GM21576 (cell line): ENCODE results near the gene SHC3.

ENCODE experiments used
- ATAC-seq: cut with Tn5 transposase; IDR thresholded peaks from one replicate; pipeline ENCODE4 v1.9.1; 2021; ENCODE audit warnings: mild to moderate bottlenecking, moderate library complexity; ENCODE audit not compliant: unreplicated experiment

SHC3 gene

GRCh38 chr9:89161221-89161620 lies 17.4 kb downstream of the SHC3 start:
- ATAC-seq, result no peak

DNA sequence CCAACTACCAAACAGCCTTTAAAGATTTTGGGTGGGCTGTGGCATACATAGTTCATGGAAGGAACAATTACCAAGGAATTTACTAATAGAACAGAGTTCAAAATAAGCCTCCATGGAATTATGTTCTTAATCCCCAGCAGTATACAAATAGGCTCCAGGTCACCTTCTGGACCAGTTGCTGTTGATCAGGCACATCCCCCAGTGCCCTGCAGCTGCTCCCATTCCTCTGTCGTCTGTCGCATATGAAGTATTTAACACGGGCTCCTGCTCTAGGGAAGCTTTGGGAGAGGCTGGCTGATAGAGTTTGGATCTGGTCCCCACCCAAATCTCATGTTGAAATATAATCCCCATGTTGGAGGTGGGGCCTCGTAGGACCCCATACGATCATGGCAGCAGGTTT lies 17.8 kb downstream of the SHC3 start:
- ATAC-seq, result no peak

DNA sequence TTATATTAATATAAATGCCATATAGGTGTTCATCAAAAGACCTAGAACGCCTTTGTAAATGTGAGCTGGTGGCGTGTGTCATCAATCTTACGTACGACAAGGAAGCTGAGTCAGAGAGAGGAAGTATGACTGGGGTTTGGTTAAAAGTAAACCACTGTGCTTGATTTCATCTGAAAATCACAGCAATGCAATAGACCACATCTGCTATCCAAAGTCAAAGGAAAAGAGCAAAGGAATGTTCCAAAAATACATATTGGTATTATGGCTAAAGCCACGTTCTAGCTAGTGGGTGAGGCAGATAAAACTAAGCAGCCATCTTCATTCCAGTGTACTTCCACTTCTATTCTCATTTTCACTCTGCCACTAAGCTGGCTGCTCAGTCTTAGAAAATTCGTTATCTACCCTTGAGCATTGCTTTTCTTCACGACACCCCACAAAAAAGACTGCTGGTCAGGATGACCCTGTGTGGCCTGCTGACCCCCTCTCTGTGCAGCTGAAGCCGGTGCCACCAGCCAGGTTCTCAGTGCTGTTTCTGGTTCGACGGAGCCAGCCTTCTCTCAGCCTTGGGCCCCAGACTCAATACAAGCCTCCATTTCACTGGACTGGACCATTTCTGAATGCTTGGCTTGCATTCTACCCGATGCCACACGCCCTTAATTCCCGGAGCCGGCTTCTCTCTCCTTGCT lies 23.8 kb downstream of the SHC3 start:
- ATAC-seq, result no peak

GRCh38 chr9:89154218-89154617 lies 24.4 kb downstream of the SHC3 start:
- no peak for ATAC-seq

GRCh38 chr9:89153232-89154017 lies 25.2 kb downstream of the SHC3 start:
- ATAC-seq, result no peak

DNA sequence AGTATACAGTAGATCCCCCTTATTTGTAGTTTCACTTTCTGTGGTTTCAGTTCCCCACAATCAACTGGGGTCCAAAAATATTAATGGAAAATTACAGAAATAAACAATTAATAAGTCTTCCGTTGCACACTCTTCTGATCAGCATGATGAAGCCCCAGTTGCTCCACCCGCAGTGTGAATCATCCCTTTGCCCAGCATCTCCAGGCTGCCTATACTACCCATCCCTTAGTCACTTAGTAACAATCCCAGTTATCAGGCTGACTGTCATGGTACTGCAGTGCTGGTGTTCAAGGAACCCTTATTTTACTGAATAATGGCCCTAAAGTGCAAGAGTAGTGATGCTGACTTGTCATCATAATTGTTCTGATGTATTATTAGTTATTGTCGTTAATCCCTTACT lies 28.9 kb downstream of the SHC3 start:
- ATAC-seq, result no peak

DNA sequence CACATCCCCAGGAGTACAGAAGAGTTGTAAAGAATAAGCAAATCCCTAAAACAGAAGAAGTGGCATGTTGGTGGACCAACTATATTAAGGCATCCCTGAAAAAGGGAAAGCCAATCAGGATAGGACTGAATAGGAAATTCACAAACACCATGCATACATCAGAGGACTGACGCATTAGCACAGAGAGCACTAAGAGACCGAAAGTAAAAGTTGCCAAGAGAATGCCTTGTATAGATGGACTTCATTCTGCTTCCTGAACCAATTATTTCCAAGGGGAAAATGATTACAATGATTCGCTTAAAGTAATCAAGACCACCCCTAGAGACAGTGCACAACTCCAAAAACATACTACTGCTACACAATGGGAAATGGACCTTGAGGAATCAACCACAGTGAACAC lies 33.5 kb downstream of the SHC3 start:
- ATAC-seq, result no peak

- no peak for ATAC-seq
Observed at GRCh38 chr9:89144238-89144637, 34.4 kb downstream of the SHC3 start.

DNA sequence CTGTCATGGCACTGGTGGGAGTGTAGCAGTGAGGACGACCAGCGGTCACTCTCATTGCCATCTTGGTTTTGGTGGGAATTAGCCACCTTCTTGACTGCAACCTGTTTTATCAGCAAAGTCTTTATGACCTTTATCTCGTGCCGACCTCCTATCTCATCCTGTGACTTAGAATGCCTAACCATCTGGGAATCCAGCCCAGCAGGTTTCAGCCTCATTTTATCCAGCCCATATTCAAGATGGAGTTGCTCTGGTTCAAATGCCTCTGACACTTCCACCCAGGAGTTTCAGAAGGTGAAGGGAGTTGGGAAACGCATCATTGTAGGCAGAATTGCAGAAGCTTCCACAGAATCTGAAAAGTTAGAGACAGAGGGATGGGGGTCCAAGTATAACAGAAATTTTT lies 35.4 kb downstream of the SHC3 start:
- ATAC-seq, result no peak

DNA sequence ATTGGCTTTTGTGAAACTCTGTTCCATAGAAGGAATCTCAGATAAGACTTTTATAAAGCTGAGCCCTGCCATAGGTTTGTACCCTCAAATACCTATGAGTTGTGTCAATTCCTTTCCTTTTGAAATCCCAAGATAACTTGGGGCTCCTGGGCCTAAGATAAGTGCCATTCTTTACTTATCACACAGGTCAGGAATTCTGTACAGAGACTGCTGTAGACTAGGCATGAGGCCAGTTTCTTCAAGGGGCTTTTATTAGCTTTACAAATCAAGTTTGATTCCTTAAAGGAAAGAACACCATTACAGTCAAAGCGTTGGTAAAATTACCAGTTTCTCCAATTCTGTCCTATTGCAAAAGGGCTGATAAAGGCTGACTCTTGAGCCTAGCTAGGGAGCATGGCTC lies 39.2 kb downstream of the SHC3 start:
- no peak for ATAC-seq

DNA sequence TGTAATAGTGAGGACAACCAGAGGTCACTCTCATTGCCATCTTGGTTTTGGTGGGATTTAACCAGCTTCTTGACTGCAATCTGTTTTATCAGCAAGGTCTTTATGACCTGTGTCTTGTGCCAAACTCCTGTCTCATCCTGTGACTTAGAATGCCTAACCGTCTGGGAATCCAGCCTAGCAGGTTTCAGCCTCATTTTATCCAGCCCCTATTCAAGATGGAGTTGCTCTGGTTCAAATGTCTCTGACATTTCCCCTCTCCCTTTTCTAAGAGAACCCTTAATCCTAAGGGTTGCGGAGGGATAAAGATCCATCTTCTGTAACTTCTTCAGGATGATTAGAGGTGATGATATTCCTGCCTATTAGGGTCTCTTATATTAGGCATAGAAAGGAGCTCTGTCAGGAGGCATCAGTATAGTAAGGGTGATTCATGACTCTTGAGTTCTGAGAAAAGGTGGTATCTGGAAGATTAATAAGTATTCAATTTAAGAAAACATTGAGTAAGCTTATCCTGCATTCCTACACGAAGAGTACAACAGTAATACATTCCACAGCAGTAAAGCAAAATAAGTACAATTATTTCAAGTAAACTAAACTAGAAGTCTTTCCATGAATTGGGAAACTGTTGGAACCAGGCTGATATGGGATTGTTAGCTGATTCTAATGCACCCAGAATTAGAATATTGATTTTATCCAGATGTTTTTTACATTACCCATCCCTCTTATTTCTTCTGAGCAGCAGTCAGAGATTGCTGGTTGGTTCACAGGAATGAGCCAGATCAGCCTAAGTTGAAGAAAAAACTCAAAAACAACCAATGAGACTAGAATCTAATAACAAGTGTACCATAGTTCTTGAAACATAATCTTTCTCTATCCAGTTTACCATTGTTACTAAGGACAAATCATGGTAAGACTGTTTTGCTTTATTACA lies 39.9 kb downstream of the SHC3 start:
- ATAC-seq, result no peak

DNA sequence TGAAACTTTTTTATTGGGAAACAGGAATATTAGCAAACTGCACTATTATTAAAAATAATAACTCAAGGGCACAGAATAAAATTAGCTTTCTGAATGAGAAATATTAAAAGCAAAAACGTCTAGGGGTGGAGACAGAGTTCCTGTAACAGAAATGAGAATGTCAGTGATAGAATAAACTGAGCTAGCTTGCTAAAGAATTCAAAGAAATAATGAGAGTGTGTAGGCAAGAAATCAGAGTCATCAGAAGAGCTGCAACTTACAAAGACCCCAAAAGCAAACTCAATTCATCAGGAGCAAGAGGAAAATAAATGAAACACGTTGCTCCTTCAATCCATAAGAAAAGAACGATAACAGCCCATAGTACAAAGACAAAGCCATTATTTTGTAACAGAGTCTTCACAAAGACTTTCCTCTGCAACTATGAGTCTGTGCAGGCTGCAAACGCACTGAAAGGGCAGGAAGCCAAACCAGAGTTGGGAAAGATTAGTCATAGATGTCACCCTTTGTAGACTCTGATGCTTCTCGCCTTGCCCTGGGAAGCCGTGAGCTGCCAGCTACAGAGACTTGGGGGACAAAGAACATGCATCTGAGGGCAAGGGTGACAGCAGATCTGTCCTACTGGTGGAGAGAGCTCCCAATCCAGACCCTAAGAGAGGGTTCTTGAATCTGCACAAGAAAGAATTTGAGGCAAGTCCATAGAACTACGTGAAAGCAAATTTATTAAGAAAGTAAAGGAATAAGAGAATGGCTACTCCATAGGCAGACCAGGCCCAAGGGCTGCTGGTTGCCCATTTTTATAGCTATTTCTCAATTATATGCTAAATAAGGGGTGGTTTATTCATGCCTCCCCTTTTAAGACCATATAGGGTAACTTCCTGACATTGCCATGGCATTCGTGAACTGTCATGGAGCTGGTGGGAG lies 40.8 kb downstream of the SHC3 start:
- ATAC-seq, result no peak

GRCh38 chr9:89135591-89136166 lies 42.9 kb downstream of the SHC3 start:
- no peak for ATAC-seq

DNA sequence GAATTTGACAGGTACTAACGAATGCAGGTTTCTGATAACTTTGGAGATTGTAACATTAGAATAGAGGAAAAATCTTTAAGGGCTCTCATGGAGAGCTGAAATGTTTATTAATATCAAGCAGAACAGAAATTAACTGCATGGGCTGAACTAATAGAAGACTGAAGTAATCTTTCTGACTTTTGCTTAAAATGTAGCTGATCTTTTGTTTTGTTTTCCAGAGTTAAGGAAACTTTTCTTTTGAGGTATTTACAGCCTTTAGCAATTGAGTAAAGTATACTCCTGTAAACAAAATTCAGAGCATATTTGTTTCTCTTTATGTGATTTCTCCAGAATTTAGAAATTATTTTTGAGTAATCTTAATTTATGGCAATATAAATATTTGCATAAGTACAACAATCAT lies 43.9 kb downstream of the SHC3 start:
- ATAC-seq, result no peak

DNA sequence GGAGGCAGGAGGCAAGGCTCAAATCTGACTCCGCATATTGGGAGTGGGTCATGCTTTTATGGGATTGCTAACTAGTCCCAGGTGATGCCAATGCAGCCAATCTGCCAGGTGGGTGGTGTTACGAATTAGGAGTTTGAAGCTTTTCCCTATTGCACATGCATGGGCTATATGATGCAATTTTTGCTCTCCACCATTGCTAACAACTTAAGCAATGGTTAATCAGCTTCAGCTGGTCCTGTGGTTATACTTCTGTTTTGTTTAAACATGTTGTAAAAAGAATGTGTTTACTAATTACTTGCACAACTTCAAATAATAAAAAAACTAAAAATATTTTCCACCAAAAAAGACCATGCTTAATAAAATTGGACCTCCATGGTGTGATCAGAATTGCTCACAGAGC lies 55.7 kb downstream of the SHC3 start:
- ATAC-seq, result no peak

GRCh38 chr9:89120704-89121103 lies 57.9 kb downstream of the SHC3 start:
- ATAC-seq, result no peak

GRCh38 chr9:89116805-89117192 lies 61.8 kb downstream of the SHC3 start:
- no peak for ATAC-seq

DNA sequence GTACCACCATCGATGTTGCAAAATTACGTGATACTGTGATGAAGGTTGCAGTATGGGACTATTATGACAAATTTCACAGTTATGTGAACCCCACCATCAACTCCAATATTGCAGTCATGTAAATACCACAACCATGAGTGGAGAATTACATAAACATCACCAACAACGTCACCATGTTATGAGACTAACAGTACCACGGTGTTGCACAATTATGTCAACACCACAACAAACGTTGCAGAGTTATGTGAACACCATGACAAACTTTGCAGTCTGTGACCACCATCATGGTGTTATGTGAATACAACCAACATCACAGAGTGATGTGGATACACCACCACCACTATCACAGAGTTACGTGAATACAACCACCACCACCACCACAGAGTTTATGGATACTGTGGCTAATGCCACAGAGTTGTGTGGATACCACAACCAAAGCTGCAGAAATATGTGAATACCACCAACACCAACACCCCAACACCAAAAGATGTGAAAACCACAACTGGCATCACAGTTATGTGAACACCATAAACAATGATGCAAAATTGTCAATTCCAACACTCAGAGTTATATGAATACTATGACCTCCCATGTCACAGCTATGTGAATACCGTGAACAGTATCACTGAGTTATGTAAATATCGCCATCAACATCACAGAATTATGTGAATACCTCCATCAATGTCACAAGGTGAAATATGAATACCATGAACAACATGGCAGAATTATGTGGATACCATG lies 62.4 kb downstream of the SHC3 start:
- ATAC-seq, result no peak

DNA sequence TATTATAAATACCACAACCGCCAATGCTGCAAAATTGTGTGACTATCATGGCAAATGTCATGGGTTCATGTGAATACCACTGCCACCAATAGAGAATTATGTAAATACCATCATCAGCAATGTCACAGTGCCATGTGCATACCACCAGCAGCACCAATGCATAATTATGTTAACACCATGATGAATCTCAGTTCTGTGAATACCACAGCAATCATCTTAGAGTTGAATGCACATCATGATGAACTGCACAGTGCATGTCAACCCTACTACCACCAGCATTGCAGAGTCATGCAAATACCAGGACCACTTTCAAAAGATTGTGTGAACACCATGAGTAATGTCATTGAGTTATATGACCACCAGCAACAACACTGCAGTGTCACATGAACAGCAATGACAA lies 63.2 kb downstream of the SHC3 start:
- no peak for ATAC-seq
